Sigmoid colon (tissue), 7 donors: ENCODE results near the gene SMYD4. TPM values are rescaled to one million over a fixed set of nuclear protein-coding genes. Genes with fewer than 3 reads are reported as not detected.

ENCODE experiments used
- DNase-seq: peaks from one replicate; pipeline ENCODE4 v3.0.0-alpha.2; 2019
- H3K27ac ChIP-seq, 4 donors: fragments of 200-600 bp; sonication (generic); one replicate each; pipeline ENCODE4 v1.5.1; 2016 to 2019; ENCODE audit warnings: mild to moderate bottlenecking in 1 of 4
- H3K27me3 ChIP-seq, 3 donors: fragments of 200-600 bp; sonication (generic); one replicate each; pipeline ENCODE4 v1.5.1; 2019; ENCODE audit warnings: mild to moderate bottlenecking in 1 of 3
- H3K36me3 ChIP-seq, 4 donors: fragments of 200-600 bp; sonication (generic); one replicate each; pipeline ENCODE4 v1.5.1; 2016 to 2019
- H3K4me1 ChIP-seq, 4 donors: fragments of 200-600 bp; sonication (generic); one replicate each; pipeline ENCODE4 v1.5.1; 2017 to 2019
- H3K4me3 ChIP-seq, 4 donors: fragments of 200-600 bp; sonication (generic); one replicate each; pipeline ENCODE4 v1.5.1; 2017 to 2019; ENCODE audit warnings: mild to moderate bottlenecking in 2 of 4, moderate library complexity in 1 of 4
- H3K9me3 ChIP-seq, 4 donors: fragments of 200-600 bp in 3 of 4; sonication (generic) in 3 of 4; one replicate each; pipeline versions ENCODE4 v1.5.1 to v1.6.1; 2013 to 2019
- CTCF ChIP-seq, 4 experiments: fragments of 450-650 bp in 3 of 4; fragments of 200-600 bp in 1 of 4; IDR thresholded peaks; one replicate each; pipeline ENCODE4 v1.5.1; 2016 to 2019; ENCODE audit warnings: antibody characterized with exemption in 4 of 4, mild to moderate bottlenecking in 3 of 4, moderate library complexity in 2 of 4
- EP300 ChIP-seq, 4 donors: sonication (generic); formaldehyde crosslinking; IDR thresholded peaks; one replicate each; pipeline ENCODE4 v1.6.1; 2017; ENCODE audit warnings: antibody characterized with exemption in 4 of 4
- POLR2A ChIP-seq, 2 donors: fragments of 450-650 bp; IDR thresholded peaks; one replicate each; pipeline ENCODE4 v1.6.1; 2016; ENCODE audit warnings: antibody characterized with exemption in 2 of 2, mild to moderate bottlenecking in 2 of 2, moderate library complexity in 2 of 2
- POLR2AphosphoS5 ChIP-seq, 4 donors: sonication (generic); formaldehyde crosslinking; IDR thresholded peaks; one replicate each; pipeline ENCODE4 v1.6.1; 2017; ENCODE audit warnings: antibody characterized with exemption in 4 of 4
- WGBS, 2 donors: extraction: QIAGEN DNeasy Blood & Tissue Kit; methylation state at CpG; one replicate each; pipeline ENCODE4 v1.1.7; 2013; 5-methylcytosine and 5-hydroxymethylcytosine counted together
- intact Hi-C: fragments of 100-400 bp; cut with DNase I; formaldehyde crosslinking; loops from one replicate; pipeline ENCODE4 v1.15.1; 2023
- polyA plus RNA-seq, 3 donors: library from polyadenylated mRNA; stranded (reverse); fragments of 200-250 nt; gene quantifications; one replicate each; pipeline ENCODE4 v1.2.3, GENCODE V29; 2013
- total RNA-seq, 4 donors: library from RNA; depleted of rRNA; stranded (reverse); fragments of >200 nt; gene quantifications; one replicate each; pipeline ENCODE4 v1.1.0, GENCODE V29; 2016
- donor health status: healthy with polysubstance abuse.
- donor health status: Bipolar disorder and iron deficiency.
- donor health status: healthy.

Gene SMYD4
- total and polyA plus RNA-seq, 7 donors, result 2.4 to 19.1 (median 14.3) TPM

- H3K27me3 ChIP-seq, result no peaks in the 10 kb centered on the region
- H3K36me3 ChIP-seq, result no peaks in the 10 kb centered on the region
- no peak overlapping the region for H3K4me3 ChIP-seq
- intact Hi-C loops, result no loop called here
- DNase-seq, result no peak
- 77 to 79% methylated on average over 17 of the region's 17 CpGs for WGBS, 2 donors
- no peaks in the 10 kb centered on the region for H3K9me3 ChIP-seq
- no peaks in the 10 kb centered on the region for H3K4me1 ChIP-seq
- H3K27ac ChIP-seq, result no peak overlapping the region
- TF ChIP-seq POLR2AphosphoS5 (IDR thresholded peaks at IDR 0.05) (no peak), POLR2A (IDR thresholded peaks at IDR 0.05) (no peak), CTCF (IDR thresholded peaks at IDR 0.05) (no peak), EP300 (IDR thresholded peaks at IDR 0.05) (no peak)
Measured at GRCh38 chr17:1755827-1756262, 73.9 kb downstream of the SMYD4 start.

DNA sequence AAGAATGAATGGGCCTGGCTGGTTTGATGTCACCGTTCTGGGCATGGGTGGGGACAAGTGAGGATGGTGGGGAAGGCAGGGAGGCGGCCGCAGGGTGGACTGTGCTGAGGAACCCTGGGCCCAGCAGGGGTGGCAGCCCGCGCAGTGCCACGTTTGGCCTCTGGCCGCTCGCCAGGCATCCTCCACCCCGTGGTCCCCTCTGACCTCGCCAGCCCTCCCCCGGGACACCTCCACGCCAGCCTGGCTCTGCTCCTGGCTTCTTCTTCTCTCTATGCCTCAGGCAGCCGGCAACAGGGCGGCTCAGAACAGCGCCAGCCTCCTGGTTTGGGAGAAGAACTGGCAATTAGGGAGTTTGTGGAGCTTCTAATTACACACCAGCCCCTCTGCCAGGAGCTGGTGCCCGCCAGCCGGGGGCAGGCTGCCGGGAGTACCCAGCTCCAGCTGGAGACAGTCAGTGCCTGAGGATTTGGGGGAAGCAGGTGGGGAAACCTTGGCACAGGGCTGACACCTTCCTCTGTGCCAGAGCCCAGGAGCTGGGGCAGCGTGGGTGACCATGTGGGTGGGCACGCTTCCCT, 74.4 kb downstream of the SMYD4 start:
- no peaks in the 10 kb centered on the region for H3K4me1 ChIP-seq
- H3K9me3 ChIP-seq, result no peaks in the 10 kb centered on the region
- H3K27me3 ChIP-seq, result no peaks in the 10 kb centered on the region
- WGBS, 2 donors, result 75 to 80% methylated on average over 20 of the region's 20 CpGs
- H3K27ac ChIP-seq, result no peak overlapping the region
- H3K4me3 ChIP-seq, result no peak overlapping the region
- no peak for DNase-seq
- no peaks in the 10 kb centered on the region for H3K36me3 ChIP-seq
- intact Hi-C loops, result no loop called here
- TF ChIP-seq CTCF (IDR thresholded peaks at IDR 0.05) (no peak), EP300 (IDR thresholded peaks at IDR 0.05) (no peak), POLR2AphosphoS5 (IDR thresholded peaks at IDR 0.05) (no peak), POLR2A (IDR thresholded peaks at IDR 0.05) (no peak)

DNA sequence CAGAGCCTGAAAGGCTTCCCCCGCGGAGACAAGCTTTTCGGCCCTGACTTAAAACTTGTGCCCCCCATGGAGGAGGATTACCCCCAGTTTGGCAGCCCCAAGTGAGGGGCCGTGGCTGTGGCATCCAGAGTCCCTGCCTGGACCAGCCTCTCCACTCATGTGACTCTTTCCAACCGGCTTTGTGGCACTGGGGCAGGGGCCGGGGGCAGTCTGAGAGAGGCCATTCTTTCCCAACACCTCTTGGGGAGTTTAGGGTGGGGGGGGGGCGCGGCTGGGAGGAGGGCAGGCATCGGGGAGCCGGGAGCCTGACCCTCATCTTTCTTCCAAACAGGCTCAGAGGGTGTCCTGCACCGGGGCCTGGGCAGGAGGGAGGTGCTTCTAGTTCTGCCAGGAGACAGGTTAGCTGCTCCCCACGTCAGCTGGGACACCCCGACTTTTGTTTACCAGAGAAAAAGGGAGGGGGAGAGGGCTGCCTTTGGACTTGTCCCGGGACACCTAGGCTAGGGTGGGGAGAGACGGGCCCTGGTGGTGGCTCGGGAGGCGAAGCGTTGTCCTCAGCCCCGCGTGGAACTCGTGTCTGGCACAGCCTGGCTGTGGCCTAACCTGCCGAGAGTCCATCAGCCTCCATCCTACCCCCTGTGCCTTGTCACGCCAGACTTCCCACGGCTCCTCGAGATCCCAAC, 75.1 kb downstream of the SMYD4 start:
- intact Hi-C loops, result no loop called here
- no peak overlapping the region for H3K27ac ChIP-seq
- 68 to 83% methylated on average over 25 of the region's 25 CpGs for WGBS, 2 donors
- no peaks in the 10 kb centered on the region for H3K27me3 ChIP-seq
- H3K9me3 ChIP-seq, result no peaks in the 10 kb centered on the region
- DNase-seq, result no peak
- no peaks in the 10 kb centered on the region for H3K4me1 ChIP-seq
- no peaks in the 10 kb centered on the region for H3K36me3 ChIP-seq
- TF ChIP-seq EP300 (IDR thresholded peaks at IDR 0.05) (no peak), POLR2AphosphoS5 (IDR thresholded peaks at IDR 0.05) (no peak), CTCF (IDR thresholded peaks at IDR 0.05) (no peak), POLR2A (IDR thresholded peaks at IDR 0.05) (no peak)
- no peak overlapping the region for H3K4me3 ChIP-seq

DNA sequence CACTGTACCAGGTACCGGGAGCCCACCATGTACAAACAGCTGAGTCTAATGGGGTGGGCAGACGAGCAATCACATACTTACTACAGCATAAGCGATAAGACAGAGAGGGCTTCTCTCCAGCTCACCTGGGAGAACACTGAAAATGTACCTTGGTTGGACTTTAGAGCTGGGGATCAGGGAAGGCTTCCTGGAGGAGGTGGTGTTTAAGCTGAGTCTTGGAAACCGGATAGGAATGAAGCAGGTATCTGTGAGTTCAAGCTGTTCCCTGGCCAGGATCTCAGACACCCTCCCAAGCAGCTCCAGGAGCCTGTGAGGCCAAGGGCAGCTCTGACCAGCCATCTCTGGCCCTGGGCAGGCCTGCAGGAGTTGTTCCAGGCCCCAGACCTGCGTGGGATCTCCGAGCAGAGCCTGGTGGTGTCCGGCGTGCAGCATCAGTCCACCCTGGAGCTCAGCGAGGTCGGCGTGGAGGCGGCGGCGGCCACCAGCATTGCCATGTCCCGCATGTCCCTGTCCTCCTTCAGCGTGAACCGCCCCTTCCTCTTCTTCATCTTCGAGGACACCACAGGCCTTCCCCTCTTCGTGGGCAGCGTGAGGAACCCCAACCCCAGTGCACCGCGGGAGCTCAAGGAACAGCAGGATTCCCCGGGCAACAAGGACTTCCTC, 75.8 kb downstream of the SMYD4 start:
- 87 to 89% methylated on average over 23 of the region's 23 CpGs for WGBS, 2 donors
- no peak overlapping the region for H3K27ac ChIP-seq

More for the DNA sequence above, 75.8 kb downstream of the SMYD4 start:
- Histone ChIP-seq H3K27me3 (no peaks in the 10 kb centered on the region), H3K9me3 (no peaks in the 10 kb centered on the region), H3K4me1 (no peaks in the 10 kb centered on the region), H3K36me3 (no peaks in the 10 kb centered on the region), H3K4me3 (no peak overlapping the region)
- intact Hi-C loops, result no loop called here
- no peak for TF ChIP-seq CTCF (IDR thresholded peaks at IDR 0.05)
- no peak for TF ChIP-seq POLR2A (IDR thresholded peaks at IDR 0.05)
- DNase-seq, result no peak
